GM18907 (cell line): ENCODE data around the gene SLC16A11.
"Not testable (repeated sequence)": the region's sequence is repeated elsewhere in the genome, so short reads cannot be mapped to it uniquely, and the experiment has no call there.

Source experiments
- ATAC-seq: cut with Tn5 transposase; IDR thresholded peaks from one replicate; pipeline ENCODE4 v1.9.1; 2021; ENCODE audit warnings: mild to moderate bottlenecking, moderate library complexity; ENCODE audit not compliant: unreplicated experiment

Gene SLC16A11

GRCh38 chr17:7043497-7044198 is at the start of gene SLC16A11:
SLC16A11 (minus strand) TSS chr17:7044092; CDS start chr17:7043513, 579 bp downstream.
- no peak for ATAC-seq

- not testable (repeated sequence) for ATAC-seq
Measured at GRCh38 chr17:7091311-7092005, 47.6 kb upstream of the SLC16A11 start.

- ATAC-seq, result not testable (repeated sequence)
Measured at GRCh38 chr17:7089570-7089969, 45.7 kb upstream of the SLC16A11 start.

- not testable (repeated sequence) for ATAC-seq
Measured at GRCh38 chr17:7088442-7088841, 44.5 kb upstream of the SLC16A11 start.

GRCh38 chr17:7084088-7084487 is 40.2 kb upstream of the SLC16A11 start:
- no peak for ATAC-seq

- no peak for ATAC-seq
Measured at GRCh38 chr17:7083592-7083991, 39.7 kb upstream of the SLC16A11 start.

GRCh38 chr17:7081341-7082062 is 37.6 kb upstream of the SLC16A11 start:
- no peak for ATAC-seq

- ATAC-seq, result no peak
Measured at GRCh38 chr17:7080456-7081041, 36.7 kb upstream of the SLC16A11 start.

GRCh38 chr17:7079581-7080455 is 35.9 kb upstream of the SLC16A11 start, which contains the start of gene CLEC10A:
CLEC10A (minus strand) TSS chr17:7080251; CDS start chr17:7078812, 1,439 bp downstream.
- ATAC-seq, result no peak

- ATAC-seq, result no peak
Measured at GRCh38 chr17:7078711-7079110, 34.8 kb upstream of the SLC16A11 start.

- ATAC-seq, result no peak
Measured at GRCh38 chr17:7077911-7078546, 34.1 kb upstream of the SLC16A11 start.

GRCh38 chr17:7074931-7075330 is 31.0 kb upstream of the SLC16A11 start:
- ATAC-seq, result no peak

GRCh38 chr17:7072406-7072805 is 28.5 kb upstream of the SLC16A11 start:
- no peak for ATAC-seq

- no peak for ATAC-seq
Measured at GRCh38 chr17:7070712-7071111, 26.8 kb upstream of the SLC16A11 start.

- no peak for ATAC-seq
Measured at GRCh38 chr17:7068268-7068667, 24.4 kb upstream of the SLC16A11 start.

GRCh38 chr17:7067198-7067597 is 23.3 kb upstream of the SLC16A11 start:
- no peak for ATAC-seq

- ATAC-seq, result no peak
Measured at GRCh38 chr17:7064261-7064660, 20.4 kb upstream of the SLC16A11 start.

- ATAC-seq, result no peak
Measured at GRCh38 chr17:7063518-7064094, 19.7 kb upstream of the SLC16A11 start.

GRCh38 chr17:7060165-7060891 is 16.4 kb upstream of the SLC16A11 start:
- ATAC-seq, result no peak
